Subcutaneous adipose tissue (tissue), 4 donors: ENCODE measurements around the gene CMPK1. TPM values are rescaled to one million over a fixed set of nuclear protein-coding genes. Genes with fewer than 3 reads are reported as not detected.

Source experiments
- total RNA-seq, 4 donors: library from RNA; depleted of rRNA; stranded (reverse); fragments of >200 nt; gene quantifications; one replicate each; pipeline ENCODE4 v1.1.0, GENCODE V29; 2016
- TF ChIP-seq, protein P1 (sequence below): fragments of 450-650 bp; IDR thresholded peaks from one replicate; pipeline ENCODE4 v1.5.1; 2016; ENCODE audit warnings: low read depth, mild to moderate bottlenecking, control low read depth, antibody characterized with exemption, moderate library complexity

CMPK1 gene
- total RNA-seq, 4 donors from 2014 or later = 143 to 290 (median 199) TPM

DNA sequence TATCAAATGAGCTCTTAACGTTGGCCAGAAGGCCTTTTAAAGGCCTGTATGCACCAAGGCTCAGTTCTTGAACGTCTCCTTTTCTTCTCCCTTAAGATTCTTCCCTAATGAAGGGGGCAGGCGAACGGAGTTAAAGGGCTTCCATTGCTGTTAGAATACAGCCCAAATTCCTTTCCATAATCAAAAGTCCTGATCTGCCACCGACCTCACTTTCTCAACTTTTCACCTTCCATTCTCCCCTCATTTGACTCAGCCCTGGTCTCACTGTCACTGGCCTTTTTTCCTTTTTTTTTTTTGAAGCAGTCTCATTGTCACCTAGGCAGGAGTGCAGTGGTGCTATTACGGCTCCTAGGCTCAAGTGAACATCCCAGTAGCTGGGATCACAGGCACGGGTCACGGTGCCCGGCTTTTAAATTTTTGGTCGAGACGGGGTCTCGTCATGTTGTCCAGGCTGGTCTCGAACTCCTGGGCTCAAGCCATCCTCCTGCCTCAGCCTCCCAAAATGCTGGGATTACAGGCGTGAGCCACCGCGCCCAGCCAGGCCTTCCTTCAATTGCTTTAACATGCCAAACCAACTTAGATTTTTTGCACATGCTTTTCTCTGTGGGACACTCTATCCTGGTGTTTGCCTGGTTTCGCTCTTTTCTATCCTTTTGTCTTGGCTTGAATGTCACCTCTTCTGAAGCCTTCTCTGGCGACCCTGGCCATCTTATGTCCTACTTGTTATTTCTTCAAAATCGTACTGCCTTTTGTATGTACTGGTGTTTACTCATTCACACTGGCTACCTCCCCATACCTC is 612 bp upstream of the CMPK1 start:
- TF ChIP-seq, protein P1, sequence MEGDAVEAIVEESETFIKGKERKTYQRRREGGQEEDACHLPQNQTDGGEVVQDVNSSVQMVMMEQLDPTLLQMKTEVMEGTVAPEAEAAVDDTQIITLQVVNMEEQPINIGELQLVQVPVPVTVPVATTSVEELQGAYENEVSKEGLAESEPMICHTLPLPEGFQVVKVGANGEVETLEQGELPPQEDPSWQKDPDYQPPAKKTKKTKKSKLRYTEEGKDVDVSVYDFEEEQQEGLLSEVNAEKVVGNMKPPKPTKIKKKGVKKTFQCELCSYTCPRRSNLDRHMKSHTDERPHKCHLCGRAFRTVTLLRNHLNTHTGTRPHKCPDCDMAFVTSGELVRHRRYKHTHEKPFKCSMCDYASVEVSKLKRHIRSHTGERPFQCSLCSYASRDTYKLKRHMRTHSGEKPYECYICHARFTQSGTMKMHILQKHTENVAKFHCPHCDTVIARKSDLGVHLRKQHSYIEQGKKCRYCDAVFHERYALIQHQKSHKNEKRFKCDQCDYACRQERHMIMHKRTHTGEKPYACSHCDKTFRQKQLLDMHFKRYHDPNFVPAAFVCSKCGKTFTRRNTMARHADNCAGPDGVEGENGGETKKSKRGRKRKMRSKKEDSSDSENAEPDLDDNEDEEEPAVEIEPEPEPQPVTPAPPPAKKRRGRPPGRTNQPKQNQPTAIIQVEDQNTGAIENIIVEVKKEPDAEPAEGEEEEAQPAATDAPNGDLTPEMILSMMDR = no peak

DNA sequence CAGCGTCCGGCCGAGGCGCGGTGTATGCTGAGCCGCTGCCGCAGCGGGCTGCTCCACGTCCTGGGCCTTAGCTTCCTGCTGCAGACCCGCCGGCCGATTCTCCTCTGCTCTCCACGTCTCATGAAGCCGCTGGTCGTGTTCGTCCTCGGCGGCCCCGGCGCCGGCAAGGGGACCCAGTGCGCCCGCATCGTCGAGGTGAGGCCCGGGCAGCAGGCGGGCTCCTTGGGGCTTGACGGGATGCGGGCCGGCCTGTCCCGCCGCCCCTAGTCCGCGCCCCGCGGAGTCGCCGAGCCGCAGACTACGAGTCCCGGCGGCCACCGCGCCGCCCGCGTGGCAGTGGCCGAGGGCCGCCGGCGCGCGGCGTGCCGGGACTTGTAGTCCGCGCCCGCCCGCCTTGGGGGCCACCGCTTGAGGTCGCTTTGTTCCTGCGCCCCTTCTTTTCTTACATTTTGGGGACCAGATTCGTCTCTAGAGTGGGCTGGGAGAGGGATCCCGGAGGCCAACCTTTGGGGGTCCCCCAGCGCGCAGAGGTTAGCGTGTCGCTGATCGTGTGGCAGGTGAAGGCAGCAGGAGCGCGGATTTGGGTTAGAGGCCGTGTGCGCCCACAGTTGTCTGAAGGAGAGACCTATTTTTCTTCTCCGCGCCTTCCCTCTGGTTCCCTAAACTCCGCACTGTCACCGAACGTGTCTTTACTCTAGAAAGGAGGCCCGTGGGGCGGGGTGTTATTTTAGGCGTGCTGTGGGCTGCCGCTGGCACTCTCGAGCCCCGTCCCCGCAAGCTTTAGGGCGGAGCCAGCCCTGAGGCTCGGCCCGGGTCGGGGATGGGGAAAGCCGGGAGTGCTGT is 553 bp downstream of the CMPK1 start:
- TF ChIP-seq, protein P1 = no peak

DNA sequence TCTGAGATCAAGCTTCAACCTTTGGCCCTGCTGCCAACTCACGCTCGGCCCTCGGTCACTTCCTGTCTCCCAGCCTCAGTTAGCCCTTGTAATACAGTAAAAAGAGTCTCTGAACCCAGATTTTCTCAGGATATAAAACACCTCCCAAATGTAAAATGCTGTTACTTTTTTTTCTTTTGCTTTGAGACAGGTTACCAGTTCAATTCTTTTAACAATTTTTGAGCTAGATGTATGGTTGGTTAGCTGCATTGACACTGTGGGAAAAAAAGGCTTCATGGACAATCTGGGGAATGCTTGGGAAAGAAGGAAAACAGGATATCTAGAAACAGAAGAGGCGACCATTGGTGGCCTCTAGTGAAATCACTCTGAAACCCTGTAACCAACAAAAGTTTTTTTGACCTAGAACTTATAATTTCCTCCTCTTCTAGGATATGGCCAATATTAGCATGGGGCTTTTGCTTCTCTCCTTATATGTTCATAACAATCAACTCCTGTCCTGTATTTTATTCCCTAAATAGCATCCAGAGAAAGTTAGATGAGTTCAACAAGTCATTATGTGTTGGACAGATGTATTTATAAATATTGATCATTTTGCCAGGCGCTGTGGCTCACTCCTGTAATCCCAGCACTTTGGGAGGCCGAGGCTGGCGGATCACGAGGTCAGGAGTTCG is 1.3 kb downstream of the CMPK1 start:
- TF ChIP-seq, protein P1 = no peak

DNA sequence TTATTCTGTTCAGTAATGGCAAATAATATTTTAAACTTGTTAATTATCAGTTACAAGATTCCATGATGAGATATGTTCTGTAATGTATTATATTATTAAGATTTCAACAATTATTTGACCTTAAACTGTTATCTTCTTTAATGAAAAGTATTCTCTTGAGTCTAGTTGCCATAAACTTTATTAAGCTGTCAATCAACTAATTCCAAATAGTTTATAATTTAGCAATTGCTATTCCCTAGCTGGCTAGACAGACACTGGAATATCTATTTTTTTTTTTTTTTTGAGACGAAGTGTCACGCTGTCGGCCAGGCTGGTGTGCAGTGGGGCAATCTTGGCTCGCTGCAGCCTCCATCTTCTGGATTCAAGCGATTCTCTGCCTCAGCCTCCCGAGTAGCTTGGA is 3.8 kb downstream of the CMPK1 start:
- TF ChIP-seq, protein P1 = no peak

DNA sequence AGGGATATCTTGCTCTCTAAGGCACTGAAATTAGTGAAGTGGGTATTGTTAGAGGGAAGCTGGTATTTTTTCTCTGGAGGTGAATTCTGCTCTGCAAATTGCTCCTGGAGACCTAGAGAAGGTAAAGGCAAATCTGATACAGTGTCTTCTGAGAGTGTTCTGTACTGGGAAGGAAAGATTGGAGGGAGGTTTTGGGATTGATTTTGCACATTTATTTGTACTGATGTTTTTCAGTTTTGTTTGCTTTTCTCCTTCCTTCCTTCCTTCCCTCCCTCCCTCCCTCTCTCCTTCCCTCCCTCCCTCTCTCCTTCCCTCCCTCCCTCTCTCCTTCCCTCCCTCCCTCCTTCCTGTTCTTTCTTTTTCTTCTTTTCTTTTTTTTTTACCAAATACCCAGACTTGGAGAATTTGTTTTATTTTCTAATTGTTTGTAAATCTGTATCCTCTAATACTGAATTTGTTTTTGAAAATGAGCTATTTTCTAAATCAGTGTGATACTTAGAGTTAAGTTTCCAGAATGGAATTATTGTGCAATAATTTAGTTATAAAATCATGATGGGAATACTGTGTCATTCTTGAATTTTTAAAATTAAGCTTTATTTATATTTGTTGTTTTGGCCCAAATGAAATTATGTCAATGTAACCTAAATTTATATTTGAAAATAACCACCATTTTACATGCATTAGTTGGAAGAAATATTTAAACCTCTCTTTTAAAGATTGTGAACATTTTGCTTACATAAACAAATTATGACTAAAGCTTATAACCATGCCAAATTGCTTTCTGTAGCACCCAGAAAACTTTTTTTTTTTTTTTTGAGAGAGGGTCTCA is 4.9 kb downstream of the CMPK1 start:
- TF ChIP-seq, protein P1 = no peak

DNA sequence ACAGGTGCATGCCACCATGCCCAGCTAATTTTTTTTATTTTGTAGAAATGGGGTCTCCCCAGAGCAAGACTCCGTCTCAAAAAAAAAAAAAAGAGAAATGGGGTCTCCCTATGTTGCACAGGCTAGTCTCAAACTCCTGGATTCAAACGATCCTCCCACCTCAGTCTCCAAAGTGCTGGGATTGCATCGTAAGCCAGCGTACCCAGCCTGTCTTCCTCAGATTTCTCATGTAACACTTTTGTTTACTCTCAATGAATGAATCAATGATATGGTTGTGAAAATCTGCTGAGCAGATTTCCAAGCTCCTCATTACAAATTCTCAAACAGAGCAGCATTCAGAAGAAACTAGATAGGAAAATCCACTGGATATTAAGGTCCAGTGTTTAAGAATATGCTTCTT is 6.6 kb downstream of the CMPK1 start:
- TF ChIP-seq, protein P1 = no peak
